ENCODE measurements around the gene ANKEF1. TPM values are rescaled to one million over a fixed set of nuclear protein-coding genes. Genes with fewer than 3 reads are reported as not detected.

Gene ANKEF1
- total RNA-seq, 4 donors from 2014 or later, result 10.1 to 14.2 (median 11.5) TPM

DNA sequence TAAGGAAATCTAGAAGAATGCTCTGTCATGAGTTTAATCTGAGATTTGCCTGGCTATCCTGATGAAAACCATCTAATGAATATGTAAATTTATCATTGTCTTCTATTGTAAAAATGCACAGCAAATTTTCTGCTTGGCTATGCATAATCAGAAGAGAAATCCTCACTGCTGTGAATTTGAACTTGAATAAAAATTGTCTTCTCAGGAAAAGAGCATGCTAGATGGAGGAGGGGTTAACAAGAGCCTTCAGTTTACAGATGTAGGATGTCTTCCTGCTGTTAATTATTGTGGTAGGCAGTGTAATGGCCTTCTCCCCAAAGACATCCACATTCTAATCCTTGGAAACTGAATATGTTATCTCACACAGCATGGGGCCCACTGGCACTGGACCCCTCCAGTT is 45.8 kb downstream of the ANKEF1 start:
- no peak for DNase-seq
- no peaks in the 10 kb centered on the region for H3K4me1 ChIP-seq
- no peaks in the 10 kb centered on the region for H3K9me3 ChIP-seq
- H3K4me3 ChIP-seq (replicated peaks in 1 of 3), result no peak overlapping the region
- H3K27me3 ChIP-seq, result no peaks in the 10 kb centered on the region
- H3K27ac ChIP-seq, result no peak overlapping the region
- no peak for TF ChIP-seq POLR2A (IDR thresholded peaks at IDR 0.05)
- no peak for TF ChIP-seq CTCF (IDR thresholded peaks at IDR 0.05)
- intact Hi-C loops (cut with DNase I), result no loop called here
- H3K36me3 ChIP-seq, result no peaks in the 10 kb centered on the region

DNA sequence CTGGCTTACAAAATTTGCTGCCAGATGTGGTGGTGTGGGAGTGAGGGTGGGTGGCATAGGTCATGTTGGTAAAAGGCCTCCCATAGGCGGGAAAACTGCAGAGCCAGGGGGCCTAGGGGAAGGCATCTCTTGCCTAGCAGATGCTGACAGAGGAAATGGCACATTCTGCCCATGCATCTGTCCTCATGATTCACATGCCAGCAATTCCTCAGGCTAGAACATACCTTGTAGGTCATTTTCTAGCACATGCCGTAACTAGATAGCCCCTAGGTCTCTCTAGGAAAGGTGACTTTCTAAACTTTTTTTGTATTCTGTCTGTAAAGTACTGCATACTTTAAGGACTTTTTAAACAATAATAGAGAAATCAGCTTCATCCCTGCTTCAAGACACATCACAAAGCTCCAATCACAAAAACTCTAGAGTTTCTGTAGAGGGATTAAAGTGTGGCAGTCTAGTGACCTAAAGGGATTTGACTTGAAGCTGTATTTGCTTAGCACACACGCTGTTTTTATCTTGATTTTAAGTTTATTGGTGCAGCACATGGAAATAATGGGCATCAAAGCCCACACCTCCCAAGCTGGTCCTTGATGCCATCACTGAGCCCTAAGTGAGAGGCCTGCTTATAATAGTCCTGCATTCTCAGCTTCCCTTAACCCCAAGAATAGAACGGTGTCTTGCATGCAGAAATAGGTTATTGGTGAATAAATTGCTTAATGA is 55.2 kb downstream of the ANKEF1 start:
- Histone ChIP-seq H3K27ac (no peak overlapping the region), H3K27me3 (no peaks in the 10 kb centered on the region), H3K4me1 (no peaks in the 10 kb centered on the region), H3K9me3 (no peaks in the 10 kb centered on the region), H3K36me3 (no peaks in the 10 kb centered on the region), H3K4me3 (replicated peaks in 1 of 3) (no peak overlapping the region)
- DNase-seq, result no peak
- 83 to 94% methylated on average over 4 of the region's 4 CpGs for WGBS, 2 donors
- intact Hi-C loops (cut with DNase I), result loop anchor here (2.0 kb wide), 1 partner anchor 111 kb away; no protein-coding TSS in a partner anchor
- no peak for TF ChIP-seq POLR2A (IDR thresholded peaks at IDR 0.05)
- TF ChIP-seq CTCF (IDR thresholded peaks at IDR 0.05), result no peak

GRCh38 chr20:10090588-10091166 is 55.9 kb downstream of the ANKEF1 start:
- Histone ChIP-seq H3K27ac (no peak overlapping the region), H3K4me3 (replicated peaks in 1 of 3) (no peak overlapping the region), H3K9me3 (no peaks in the 10 kb centered on the region), H3K27me3 (no peaks in the 10 kb centered on the region), H3K36me3 (no peaks in the 10 kb centered on the region), H3K4me1 (no peaks in the 10 kb centered on the region)
- intact Hi-C loops (cut with DNase I), result loop anchor here (2.0 kb wide), 1 partner anchor 112 kb away; no protein-coding TSS in a partner anchor
- WGBS, 2 donors, result 34 to 46% methylated on average over 2 of the region's 2 CpGs
- DNase-seq, result peak; percentile 51 to 61
- TF ChIP-seq POLR2A (IDR thresholded peaks at IDR 0.05) (no peak), CTCF (IDR thresholded peaks at IDR 0.05) (peak; percentile 25 to 82 (median 66))

DNA sequence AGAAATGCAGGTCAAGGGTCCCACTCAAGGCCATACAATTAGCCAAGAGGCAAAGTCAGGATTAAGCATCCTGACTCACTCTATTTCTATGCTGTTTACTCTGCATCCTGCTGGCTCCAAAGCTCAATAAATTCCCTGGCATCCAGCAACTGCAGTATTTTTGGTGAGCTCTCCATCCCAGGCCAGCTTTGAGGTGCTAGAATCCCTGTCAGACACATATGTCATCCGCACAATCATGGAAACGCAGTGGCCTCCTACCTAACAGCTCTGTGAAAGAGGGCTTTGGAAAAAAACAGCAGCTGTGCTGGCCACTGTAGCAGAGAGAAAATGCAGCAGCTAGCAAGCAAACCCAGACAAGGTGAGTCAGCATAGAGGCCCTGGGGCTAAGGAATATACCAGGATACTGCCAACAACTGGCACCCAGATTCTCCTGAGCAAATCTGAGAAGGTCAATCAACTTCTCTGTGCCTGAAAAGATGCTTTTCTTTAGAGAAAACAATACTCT is 58.4 kb downstream of the ANKEF1 start:
- no peaks in the 10 kb centered on the region for H3K27me3 ChIP-seq
- H3K4me1 ChIP-seq, result no peaks in the 10 kb centered on the region
- H3K4me3 ChIP-seq (replicated peaks in 1 of 3), result no peak overlapping the region
- H3K36me3 ChIP-seq, result no peaks in the 10 kb centered on the region
- intact Hi-C loops (cut with DNase I), result no loop called here
- DNase-seq, result no peak
- 81 to 91% methylated on average over 2 of the region's 2 CpGs for WGBS, 2 donors
- no peak for TF ChIP-seq POLR2A (IDR thresholded peaks at IDR 0.05)
- no peak overlapping the region for H3K27ac ChIP-seq
- H3K9me3 ChIP-seq, result no peaks in the 10 kb centered on the region

DNA sequence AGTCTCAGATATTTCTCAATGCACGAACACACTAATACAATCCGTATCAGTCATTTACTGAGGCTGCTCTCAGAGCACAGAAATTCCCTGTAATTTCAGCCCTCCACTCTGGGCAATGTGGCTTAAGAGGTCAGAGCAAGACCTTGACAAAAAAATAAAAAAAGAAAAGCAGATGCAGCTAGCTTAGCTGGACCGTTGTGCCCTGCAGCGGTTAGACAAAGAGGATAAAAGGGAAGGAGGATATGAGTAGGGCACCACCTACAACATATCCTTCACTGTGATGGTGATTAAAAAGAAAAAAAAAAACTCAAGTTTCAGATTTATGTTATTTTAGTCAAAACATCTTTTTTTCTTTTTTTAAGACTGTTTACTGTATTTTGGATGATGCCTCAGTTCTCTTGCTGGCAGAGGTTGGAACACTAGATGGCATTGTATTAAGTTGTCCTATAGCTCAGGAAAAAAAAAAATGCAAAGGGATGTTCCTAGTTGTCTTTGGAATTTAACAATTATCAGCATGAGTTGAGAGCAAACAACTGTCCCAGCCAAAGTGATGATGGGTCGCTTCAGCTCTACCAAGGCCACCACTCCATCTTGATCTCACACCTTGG is 59.9 kb downstream of the ANKEF1 start:
- intact Hi-C loops (cut with DNase I), result no loop called here
- 82 to 85% methylated on average over 5 of the region's 5 CpGs for WGBS, 2 donors

More for the DNA sequence above, 59.9 kb downstream of the ANKEF1 start:
- Histone ChIP-seq H3K4me1 (no peaks in the 10 kb centered on the region), H3K4me3 (replicated peaks in 1 of 3) (no peak overlapping the region), H3K9me3 (no peaks in the 10 kb centered on the region), H3K36me3 (no peaks in the 10 kb centered on the region), H3K27ac (no peak overlapping the region), H3K27me3 (no peaks in the 10 kb centered on the region)
- no peak for TF ChIP-seq POLR2A (IDR thresholded peaks at IDR 0.05)
- TF ChIP-seq CTCF (IDR thresholded peaks at IDR 0.05), result no peak
- DNase-seq, result no peak

Measured in thyroid gland (tissue), 4 donors.